Measurements from ENCODE around the gene PPP1R12C.
A peak's percentile ranks its signal among the peaks of the same experiment; 100 is the strongest.
"Not testable (repeated sequence)": the region's sequence is repeated elsewhere in the genome, so short reads cannot be mapped to it uniquely, and the experiment has no call there.

Gene PPP1R12C

DNA sequence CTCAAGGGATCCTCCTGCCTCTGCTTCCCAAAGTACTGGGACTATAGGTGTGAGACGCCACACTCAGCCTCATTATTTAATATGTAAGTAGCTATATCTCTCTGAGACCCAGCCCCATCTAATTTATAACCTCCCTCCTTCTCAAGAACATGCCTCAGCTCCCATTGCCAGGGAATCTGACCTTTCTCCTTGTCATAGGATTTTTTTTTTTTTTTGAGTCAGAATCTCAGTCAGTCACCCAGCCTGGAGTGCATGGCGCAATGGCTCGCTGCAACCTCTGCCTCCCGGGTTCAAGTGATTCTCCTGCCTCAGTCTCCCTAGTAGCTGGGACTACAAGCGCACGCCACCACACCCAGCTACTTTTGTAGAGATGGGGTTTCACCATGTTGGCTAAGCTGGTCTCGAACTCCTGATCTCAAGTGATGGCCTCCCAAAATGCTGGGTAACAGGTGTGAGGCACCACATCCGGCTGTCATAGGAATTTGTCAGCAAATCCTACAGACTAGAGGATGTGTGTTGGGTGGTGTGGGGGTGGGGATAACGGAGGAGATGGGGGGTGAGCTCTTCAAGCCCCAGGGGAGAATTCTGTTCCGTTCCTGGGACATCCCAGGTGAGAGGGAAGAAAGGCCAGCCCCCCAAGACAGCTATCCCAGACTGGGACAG is 46.8 kb downstream of the PPP1R12C start:
- DNase-seq: no peak

DNA sequence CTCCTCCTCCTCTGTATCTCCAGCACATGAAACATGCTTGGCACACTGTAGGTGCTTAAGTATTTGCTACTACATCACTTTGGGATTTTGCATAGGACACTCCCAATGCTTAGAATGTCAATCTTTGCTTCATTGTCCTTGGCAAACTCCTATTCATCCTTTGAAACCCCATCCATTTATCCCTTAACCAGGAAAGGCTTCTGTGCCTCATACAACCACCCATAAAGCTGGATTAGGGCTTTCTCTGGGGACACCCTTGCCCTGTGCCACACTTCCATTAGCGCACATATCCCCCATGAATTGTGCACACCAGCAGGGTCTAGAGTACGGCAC is 47.6 kb downstream of the PPP1R12C start:
- no peak for DNase-seq

DNA sequence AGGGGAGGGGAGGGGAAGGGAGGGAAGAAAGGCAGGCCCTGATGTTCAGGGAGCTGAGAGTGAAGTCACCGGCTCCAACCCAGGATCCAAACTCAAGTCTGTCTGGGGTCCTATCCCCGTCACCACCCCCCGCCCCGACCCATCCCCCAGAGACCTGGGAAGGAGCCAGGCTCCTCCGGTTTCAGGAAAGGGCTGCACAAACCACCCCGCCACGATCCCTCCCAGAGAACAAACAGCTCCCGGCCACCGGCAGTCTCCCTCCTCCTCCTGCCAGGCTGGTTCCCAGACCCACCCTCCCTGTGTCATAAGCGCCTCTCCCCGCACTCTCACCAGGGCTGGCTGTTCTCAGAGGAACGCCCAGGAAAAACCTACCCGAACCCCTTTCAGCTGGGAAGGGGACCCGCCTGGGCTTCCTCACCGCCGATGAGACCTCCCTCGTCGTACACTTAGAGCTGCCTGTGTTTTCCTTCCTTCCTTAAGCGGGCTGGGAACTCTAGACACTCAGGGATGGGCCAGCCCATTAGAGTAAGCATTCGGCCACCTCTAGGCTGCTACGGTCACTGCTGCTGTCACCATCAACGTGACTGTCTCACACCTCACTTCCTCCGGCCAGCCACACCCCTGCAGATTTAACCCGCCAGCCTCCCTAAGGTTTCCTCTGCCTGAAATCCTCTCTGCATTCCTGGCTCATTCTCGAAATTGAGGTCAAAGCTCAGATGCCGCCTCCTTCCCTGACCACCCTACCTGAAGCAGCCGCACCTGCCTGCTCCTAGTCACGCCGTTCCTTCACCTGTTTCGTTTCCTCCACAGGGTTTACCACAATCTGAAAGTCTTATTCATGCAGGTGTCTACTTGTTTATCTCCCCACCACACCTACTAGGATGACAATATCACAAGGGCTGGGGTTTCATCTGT is 48.2 kb downstream of the PPP1R12C start:
- DNase-seq: no peak

DNA sequence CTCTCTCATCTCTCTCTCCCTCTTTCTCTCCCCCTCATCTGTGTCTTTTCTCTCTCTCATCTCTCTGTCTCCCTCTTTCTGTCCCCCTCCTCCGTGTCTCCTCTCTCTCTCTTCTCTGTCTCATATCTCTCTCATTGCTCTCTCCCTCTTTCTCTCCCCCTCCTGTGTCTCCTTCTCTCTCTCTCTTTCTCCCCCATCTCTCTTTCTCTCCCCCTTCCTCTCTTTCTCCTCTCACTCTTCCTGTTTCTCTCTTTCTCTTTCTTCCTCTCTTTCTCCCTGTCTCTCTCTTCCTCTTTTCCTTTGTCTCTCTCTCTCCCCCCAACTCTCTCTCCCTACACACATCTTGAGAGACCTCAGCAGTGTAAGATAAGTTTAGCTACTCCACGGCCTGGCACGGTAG is 49.6 kb downstream of the PPP1R12C start:
- no peak for DNase-seq

DNA sequence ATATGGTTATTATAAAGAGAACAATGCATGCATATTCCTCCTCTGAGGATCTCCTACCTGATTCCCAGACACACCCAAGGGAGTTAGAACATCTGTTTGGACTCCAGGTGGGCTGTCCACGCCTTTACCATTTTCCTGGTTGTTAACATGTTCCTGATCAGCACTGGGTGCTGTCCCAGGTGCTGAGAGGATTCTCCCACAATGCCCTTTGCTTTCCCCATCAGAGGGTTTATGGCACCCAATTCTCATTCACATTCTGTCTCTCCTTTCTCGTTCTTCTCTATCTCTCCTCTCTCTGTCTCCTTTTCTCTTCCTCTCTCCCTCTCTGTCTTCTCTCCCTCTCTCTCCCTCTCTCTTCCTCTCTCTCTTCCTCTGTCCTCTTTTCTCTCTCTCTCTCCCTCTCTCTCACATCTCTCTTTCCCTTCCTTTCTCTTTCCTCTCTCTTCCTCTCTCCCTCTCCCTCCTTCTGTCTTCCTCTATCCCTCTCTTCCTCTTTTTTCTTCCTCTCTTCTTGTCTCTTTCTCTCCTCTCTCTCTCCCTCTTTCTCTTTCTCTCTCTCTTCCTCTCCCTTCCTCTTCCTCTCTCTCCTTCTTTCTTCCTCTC is 51.2 kb downstream of the PPP1R12C start:
- no peak for DNase-seq

DNA sequence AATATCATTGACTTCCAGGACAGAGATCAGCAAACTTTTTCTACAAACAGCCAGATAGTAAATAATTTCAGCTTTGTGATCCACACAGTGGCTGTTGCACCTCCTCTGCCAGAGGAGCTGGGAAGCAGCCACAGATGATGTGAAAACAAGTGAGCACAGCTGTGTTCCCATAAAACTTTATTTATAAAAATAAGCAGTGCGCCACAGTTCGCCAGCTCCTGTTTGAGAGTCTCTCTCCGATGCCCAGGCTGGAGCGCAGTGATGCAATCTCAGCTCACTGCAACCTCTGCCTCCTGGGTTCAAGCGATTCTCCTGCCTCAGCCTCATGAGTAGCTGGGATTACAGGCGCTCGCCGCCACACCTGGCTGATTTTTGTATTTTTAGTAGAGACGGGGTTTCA is 51.9 kb downstream of the PPP1R12C start:
- DNase-seq: not testable (repeated sequence)

DNA sequence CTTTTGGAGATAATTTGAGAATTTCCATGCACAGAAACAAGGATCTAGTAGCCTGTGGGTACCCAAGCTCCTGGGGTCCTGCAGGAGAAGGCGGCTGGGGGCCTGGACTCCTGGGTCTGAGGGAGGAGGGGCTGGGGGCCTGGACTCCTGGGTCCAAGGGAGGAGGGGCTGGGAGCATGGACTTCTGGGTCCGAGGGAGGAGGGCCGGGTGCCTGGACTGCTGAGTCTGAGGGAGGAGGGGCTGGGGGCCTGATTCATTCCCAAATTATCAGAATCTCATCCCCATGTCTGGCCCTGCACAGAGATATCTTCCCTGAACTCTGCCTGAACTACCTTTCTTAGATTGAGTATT is 54.0 kb downstream of the PPP1R12C start:
- no peak for DNase-seq

- peak; percentile 96 for DNase-seq
These were observed 54.5 kb downstream of the PPP1R12C start, which contains the start of gene RDH13 for GRCh38 chr19:55062735-55063491. Gene RDH13, minus strand, starts transcription at chr19:55063148. Its CDS starts 116 bp downstream, at chr19:55063032.

GRCh38 chr19:55060287-55060686 is 57.1 kb downstream of the PPP1R12C start:
- not testable (repeated sequence) for DNase-seq

- no peak for DNase-seq
These were observed 58.4 kb downstream of the PPP1R12C start for GRCh38 chr19:55058781-55059610.

- DNase-seq: no peak
These were observed 60.6 kb downstream of the PPP1R12C start for GRCh38 chr19:55056827-55057226.

DNA sequence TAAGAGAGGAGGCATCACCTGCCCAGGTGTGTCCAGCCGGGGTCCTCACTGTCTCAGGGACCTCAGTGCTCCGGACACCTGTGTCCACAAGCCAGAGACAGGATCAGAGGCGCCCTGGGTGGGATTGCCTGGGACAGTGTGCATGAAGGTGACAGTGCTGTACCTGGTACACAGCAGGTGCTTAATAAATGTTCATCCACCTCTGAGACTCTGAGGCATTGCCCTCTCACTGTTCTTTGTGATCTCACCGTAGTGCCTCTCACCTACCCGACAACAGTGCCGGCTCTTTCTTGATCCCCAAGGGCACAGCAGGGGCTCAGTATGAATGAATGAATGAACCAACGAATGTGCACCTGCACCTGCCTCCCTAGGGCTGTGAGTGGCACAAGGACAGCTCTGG is 63.7 kb downstream of the PPP1R12C start:
- no peak for DNase-seq

GRCh38 chr19:55050749-55051532 is 66.5 kb downstream of the PPP1R12C start:
- DNase-seq: no peak

- no peak for DNase-seq
These were observed 69.0 kb downstream of the PPP1R12C start for GRCh38 chr19:55048446-55048845.

GRCh38 chr19:55047951-55048350 is 69.5 kb downstream of the PPP1R12C start:
- DNase-seq: no peak

DNA sequence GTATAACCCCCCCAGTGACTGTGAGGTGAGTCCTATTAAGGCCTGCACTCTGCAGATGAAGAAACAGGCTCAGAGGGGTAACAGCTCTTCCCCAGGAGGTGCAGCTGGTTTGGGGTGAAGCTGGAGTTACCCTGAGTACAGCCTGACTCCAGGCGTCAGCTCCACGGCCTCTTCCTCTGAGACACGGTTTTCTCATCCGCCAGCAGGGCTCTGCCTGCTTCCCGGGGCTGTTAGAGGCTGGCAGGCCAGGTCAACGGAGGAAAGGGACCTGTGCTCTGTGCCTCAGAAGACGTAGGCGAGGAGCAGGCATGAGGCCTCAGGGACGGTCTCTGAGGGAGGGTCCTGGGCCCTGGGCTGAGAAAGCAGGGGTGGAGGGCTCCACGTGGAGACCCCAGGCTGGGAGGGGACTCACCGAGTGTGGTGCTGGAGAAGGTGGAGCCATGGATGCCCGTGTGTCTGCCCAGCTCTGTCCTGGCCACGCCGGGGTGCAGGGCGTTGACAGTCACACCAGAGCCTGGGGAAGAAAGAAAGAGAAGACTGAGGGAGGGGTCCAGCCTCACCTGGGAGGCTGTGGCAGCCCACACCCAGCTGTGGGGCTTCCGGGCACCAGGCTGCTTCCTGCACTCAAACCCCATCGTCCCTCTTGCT is 70.3 kb downstream of the PPP1R12C start:
- DNase-seq: no peak

DNA sequence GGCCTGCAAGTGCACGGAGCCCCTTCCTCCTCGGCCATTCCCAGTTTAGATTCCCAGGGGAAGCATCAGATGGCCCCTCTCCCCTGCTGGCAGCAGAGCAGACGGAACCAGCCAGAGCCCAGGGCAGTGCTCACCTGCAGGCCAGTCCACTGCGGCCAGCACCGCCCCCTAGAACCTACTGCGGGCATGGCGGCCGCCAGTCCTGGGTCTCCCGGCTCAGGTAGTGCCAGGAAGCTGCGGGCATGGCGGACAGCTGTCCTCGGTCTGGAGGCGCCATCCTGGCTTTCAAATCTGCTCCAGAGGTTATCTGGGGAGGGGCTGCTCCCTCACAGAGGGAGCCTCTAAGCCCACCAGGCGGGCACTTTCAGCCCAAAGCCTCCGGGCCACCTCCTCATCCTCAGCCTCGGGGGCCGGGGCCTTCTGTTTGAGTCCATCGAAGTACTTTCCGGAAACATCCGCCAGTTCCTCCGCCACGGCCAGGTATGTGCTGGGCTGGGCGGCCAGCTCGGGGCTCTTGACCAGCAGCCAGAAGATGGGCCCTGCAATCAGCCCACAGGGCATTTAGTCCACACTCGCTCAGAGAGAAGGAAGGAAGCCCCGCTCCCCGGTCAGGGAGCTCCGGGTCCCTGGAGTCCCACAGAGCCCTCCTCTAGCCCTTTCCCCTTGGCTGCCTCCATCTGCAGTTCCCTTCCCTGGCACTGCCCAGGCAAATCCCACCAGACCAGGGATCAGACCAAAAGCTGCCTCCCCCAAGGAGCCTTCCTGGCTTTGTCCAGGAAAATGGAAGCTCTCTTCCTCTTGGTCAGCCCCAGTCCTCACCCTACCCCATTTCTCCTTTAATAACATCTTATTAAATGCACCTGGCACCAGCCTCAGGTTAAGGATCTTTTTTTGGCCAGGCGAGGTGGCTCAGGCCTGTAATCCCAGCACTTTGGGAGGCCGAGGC is 72.4 kb downstream of the PPP1R12C start:
- no peak for DNase-seq

GRCh38 chr19:55044286-55044685 is 73.2 kb downstream of the PPP1R12C start:
- DNase-seq: no peak

GRCh38 chr19:55042688-55043087 is 74.7 kb downstream of the PPP1R12C start:
- DNase-seq: no peak

GRCh38 chr19:55042344-55042678 is 75.1 kb downstream of the PPP1R12C start:
- no peak for DNase-seq
